NCI-H524 treated with DMSO at 0.1 percent for 48 hours (cell line): ENCODE data around the gene CCS.
"Not testable (repeated sequence)": the region's sequence is repeated elsewhere in the genome, so short reads cannot be mapped to it uniquely, and the experiment has no call there.

Experiments
- DNase-seq: peaks from one replicate; lab custom pipeline; 2025; lab: John Stamatoyannopoulos, UW

CCS gene

GRCh38 chr11:66592457-66593302, at the start of gene CCS, which contains the start of gene CCDC87:
TSS of gene CCS (plus strand) at chr11:66593185. CDS start at chr11:66593262, 77 bp downstream.
TSS of gene CCDC87 (minus strand) at chr11:66593063. CDS start at chr11:66593015, 48 bp downstream.
- DNase-seq = peak; percentile 58

DNA sequence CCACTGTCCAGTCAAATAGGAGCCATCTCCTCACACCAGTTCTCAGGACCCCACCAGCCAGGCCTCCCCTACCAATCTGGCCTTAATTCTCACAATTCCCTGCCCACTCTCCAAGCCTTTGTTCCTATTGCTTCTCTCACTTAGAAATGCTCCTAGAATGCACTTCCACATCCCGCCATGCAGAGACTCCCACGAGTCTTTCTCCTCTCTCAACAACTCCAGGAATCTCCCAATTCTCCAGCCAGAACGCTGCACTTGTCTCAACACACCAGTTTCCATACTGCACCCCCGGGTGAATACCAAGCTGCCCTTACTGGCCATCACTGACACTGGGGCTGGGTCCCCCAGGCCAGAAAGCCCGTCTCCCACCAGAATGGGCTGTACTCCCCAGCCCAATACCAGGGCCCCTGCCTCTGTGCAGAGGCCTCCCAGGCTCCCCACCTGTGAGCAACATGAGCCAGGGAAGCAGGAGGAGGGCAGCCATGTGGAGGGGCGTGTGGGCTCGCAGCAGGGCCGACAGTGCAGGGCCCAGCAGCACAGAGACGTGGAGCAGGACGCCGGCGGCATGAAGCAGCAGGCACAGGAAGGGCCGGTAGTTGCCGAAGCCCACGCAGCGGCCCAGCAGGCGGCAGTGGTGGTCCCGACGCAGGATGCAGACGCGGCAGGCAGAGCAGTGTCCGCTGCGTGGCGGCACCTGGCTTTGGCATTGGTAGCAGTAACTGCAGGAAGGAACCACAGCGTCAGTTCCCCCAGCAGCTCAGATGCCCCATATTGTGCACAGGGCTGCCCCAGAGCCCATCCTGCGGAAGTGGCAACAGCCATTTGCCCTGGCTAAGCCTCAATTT, 49.5 kb upstream of the CCS start:
- DNase-seq = no peak

DNA sequence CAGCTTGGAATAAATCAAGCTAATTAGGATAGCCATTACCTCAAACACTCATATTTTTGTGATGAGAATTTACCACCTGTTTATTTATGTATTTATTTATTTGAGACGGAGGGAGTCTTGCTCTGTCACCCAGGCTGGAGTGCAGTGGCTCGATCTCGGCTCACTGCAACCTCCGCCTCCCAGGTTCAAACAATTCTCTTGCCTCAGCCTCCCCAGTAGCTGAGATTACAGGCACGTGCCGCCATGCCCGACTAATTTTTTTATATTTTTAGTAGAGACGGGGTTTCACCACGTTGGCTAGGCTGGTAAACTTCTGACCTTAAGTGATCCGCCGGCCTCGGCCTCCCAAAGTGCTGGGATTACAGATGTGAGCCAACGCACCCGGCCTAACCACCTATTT, 48.0 kb upstream of the CCS start:
- not testable (repeated sequence) for DNase-seq

DNA sequence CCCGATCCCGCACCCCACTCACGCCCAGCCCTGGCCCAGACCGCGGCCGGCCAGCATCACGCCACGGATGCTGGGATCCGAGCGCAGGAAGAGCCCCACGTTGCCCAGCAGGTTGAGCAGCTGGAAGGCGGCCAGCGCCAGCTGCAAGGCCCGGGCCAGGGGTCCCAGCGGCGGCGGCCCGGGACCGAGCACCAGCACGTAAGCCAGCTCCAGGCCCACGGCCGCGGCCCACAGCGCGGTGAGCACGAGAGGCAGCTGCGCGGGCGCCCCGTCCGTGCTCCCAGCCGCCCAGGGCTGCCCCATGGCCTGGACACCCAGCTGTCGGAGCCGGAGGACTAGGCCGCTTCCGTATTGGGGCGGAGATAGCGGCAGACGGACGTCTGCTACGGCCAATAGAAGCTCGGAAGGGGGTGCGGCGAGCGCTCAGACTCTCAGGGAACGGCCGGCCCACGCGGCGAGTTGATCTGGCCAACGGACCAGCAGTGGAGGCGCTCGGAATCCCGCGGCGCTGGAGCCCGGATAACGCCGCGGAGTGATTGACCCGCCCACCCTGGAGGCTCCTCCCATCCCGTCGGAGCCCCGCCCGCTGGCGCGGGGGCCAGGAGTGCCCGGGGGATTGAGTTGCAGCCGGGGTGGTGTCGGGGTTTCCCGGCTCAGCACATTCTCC, 47.2 kb upstream of the CCS start, which contains the start of gene ZDHHC24:
TSS of gene ZDHHC24 (minus strand) at position 348 of the 667 bp plus-strand sequence. CDS start at position 303, 45 bp downstream.
- DNase-seq = peak; percentile 64

- no peak for DNase-seq
These were observed 46.5 kb upstream of the CCS start, which contains the start of gene ACTN3 for GRCh38 chr11:66546368-66546965. TSS of gene ACTN3 (plus strand) at chr11:66546903. CDS start at chr11:66546938, 35 bp downstream.

- DNase-seq = peak; percentile 76
These were observed 45.9 kb upstream of the CCS start for GRCh38 chr11:66546966-66547661.

DNA sequence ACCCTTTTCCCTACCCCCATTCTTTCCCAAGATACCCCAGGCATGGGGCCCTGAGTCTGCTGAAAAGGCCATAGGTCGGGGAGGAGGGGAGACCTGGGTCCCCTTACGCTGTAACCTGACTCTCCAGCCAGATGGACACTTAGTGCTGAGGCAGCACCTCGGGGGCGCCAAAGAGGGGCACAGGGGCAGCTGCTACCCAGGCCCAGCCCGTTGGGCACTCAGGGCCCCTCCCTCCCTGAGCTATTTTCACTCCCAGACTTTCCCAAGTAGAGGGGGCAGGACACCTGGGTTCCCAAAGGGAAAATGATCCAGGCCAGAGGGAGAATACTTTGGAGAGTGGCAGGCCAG, 45.3 kb upstream of the CCS start:
- peak; percentile 63 for DNase-seq

DNA sequence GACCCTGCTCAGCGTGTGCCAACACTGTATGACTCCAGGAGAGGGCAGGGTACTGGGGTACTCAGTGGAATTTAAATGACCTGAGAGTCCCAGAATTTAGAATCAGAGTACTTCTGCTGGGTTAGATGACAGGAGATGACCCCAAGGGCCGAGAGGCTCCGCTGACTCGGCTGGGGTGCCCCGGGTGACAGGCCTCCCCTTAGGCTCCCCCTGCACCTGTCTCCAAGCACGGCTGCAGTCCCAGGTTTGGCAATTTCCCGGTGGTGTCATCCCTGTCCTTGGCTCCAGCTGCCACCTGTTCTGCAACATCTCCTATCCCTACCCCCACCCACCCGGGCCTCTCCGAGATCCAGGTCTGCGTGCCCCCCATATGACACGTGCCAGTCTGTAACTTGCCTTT, 44.9 kb upstream of the CCS start:
- DNase-seq = peak; percentile 70

GRCh38 chr11:66548774-66549630, 44.0 kb upstream of the CCS start:
- DNase-seq = no peak

- no peak for DNase-seq
These were observed 43.3 kb upstream of the CCS start for GRCh38 chr11:66549696-66550095.

DNA sequence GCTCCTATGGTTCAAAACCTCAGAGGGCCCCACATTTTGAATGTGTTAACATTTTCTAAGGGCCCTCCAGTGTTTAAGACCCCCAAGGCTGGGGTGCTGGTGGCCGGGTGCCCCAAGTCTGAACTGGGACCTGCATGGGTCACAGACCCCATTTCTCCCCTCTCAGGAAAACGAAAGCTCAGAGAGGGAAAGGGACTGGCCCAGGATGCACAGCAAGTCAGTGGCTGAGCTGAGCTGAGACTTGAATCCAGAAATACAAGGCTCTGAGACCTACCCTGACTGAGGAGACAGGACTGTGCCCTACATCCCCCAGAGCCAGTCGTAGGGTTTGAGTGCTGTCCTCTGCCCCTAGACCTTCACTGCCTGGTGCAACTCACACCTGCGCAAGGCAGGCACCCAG, 42.1 kb upstream of the CCS start:
- DNase-seq = no peak

GRCh38 chr11:66554602-66555001, 38.4 kb upstream of the CCS start:
- DNase-seq = no peak

- DNase-seq = no peak
These were observed 37.6 kb upstream of the CCS start for GRCh38 chr11:66555416-66555815.

GRCh38 chr11:66556086-66556485, 36.9 kb upstream of the CCS start:
- DNase-seq = no peak

- DNase-seq = no peak
These were observed 35.2 kb upstream of the CCS start for GRCh38 chr11:66557733-66558326.

DNA sequence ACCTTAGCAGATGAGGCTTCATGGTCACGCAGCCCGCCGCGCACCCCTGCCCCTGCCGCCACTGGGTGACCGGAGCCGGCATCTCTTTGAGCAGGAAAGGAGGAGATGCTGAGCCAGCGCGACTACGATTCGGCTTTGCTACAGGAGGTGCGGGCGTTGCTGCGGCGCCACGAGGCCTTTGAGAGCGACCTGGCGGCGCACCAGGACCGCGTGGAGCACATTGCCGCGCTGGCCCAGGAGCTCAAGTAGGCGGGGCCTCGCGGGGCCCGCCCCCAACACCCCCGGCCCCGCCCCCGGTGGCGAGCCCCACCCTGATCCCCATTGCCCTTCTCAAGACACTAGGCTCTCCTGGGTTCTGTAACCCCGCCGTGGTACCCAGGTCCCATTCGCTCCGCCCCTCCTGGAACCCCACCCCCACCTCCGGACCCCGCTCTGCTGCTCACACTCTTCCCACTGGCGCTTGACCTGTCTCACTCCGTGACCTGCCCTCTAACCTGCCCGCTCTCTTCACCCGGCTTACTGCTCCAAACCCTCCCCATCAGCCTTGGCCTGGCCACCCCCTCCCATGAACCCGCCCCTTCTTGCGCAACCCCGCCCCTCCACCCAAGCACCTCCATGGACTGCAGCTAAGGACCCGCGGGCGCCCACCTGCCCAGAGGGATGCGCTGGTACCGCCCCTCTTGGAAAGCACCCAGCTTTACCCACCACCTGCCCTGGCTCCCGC, 33.7 kb upstream of the CCS start:
- no peak for DNase-seq

DNA sequence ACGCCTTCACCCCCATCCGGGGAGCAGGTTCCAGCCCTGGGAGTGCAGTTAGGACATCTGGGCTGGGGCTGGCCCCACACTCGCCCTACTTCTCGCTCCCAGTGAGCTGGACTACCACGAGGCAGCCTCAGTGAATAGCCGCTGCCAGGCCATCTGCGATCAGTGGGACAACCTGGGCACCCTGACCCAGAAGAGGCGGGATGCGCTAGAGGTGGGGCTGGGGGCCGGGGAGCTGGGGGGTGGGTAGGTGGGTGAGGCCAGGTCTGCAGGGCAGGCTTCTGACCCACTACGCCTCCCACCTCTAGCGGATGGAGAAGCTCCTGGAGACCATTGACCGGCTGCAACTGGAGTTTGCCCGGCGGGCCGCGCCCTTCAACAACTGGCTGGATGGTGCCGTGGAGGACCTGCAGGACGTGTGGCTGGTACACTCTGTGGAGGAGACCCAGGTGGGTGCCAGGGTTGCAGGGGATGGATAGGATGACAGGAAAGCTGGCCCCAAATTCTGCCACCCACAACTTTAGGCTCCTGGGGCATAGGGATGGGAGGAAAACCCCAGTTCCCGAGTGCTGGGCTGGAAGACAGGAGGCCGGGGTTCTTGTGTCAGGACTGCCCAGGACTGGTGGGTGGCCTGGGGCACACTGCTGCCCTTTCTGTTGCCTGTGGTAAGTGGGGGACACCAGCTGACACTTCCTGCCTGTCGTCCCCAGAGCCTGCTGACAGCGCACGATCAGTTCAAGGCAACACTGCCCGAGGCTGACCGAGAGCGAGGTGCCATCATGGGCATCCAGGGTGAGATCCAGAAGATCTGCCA, 32.9 kb upstream of the CCS start:
- no peak for DNase-seq
